NB4 (cell line): Measurements from ENCODE around the gene RAET1G.
"Not testable (repeated sequence)": the region's sequence is repeated elsewhere in the genome, so short reads cannot be mapped to it uniquely, and the experiment has no call there.

ENCODE experiments used
- DNase-seq: peaks from one replicate; pipeline ENCODE4 v3.0.0; 2010; ENCODE audit warnings: low read depth
- H3K4me3 ChIP-seq: one replicate; pipeline ENCODE4 v1.5.1; 2011; ENCODE audit warnings: mild to moderate bottlenecking, low read depth, low read length, moderate library complexity
- CTCF ChIP-seq: IDR thresholded peaks from one replicate; pipeline ENCODE4 v1.5.1; 2012; ENCODE audit warnings: low read depth, low read length
- MAX ChIP-seq: IDR thresholded peaks from 2 replicates; pipeline ENCODE4 v1.6.1; 2011; ENCODE audit warnings: low read depth, low read length
- MYC ChIP-seq: IDR thresholded peaks from 2 replicates; pipeline ENCODE4 v1.6.1; 2011; ENCODE audit warnings: low read depth, low read length
- POLR2A ChIP-seq: IDR thresholded peaks from 2 replicates; pipeline ENCODE4 v1.6.1; 2011; ENCODE audit warnings: mild to moderate bottlenecking; ENCODE audit not compliant: insufficient read length; ENCODE audit errors: extremely low read depth

RAET1G gene

GRCh38 chr6:149917679-149918078, 5.2 kb downstream of the RAET1G start:
- TF ChIP-seq MAX, result no peak
- no peak for TF ChIP-seq CTCF
- TF ChIP-seq POLR2A, result no peak
- no peak for TF ChIP-seq MYC
- DNase-seq, result no peak
- no peak overlapping the region for H3K4me3 ChIP-seq

- DNase-seq, result no peak
- no peak for TF ChIP-seq MYC
- no peak for TF ChIP-seq CTCF
- TF ChIP-seq POLR2A, result no peak
- TF ChIP-seq MAX, result no peak
- no peak overlapping the region for H3K4me3 ChIP-seq
These were observed 6.7 kb downstream of the RAET1G start for GRCh38 chr6:149915970-149916865.

GRCh38 chr6:149913540-149914240, 9.2 kb downstream of the RAET1G start:
- TF ChIP-seq POLR2A (no peak), MYC (no peak), CTCF (no peak), MAX (no peak)
- no peak overlapping the region for H3K4me3 ChIP-seq
- no peak for DNase-seq

- no peak for DNase-seq
- TF ChIP-seq MAX (no peak), POLR2A (no peak), CTCF (no peak), MYC (no peak)
- H3K4me3 ChIP-seq, result no peak overlapping the region
These were observed 9.8 kb downstream of the RAET1G start for GRCh38 chr6:149913085-149913484.

GRCh38 chr6:149912680-149913079, 10.2 kb downstream of the RAET1G start:
- not testable (repeated sequence) for DNase-seq, H3K4me3 ChIP-seq

- no peak for DNase-seq
- TF ChIP-seq CTCF, result no peak
- TF ChIP-seq POLR2A, result no peak
- no peak for TF ChIP-seq MAX
- TF ChIP-seq MYC, result no peak
- H3K4me3 ChIP-seq, result no peak overlapping the region
These were observed 12.2 kb downstream of the RAET1G start for GRCh38 chr6:149910721-149911151.
